ENCODE data around the gene PDCD1.
A peak's percentile ranks its signal among the peaks of the same experiment; 100 is the strongest.
"Not testable (repeated sequence)": the region's sequence is repeated elsewhere in the genome, so short reads cannot be mapped to it uniquely, and the experiment has no call there.

The PDCD1 gene

GRCh38 chr2:241858206-241859016 is at the start of gene PDCD1:
Gene PDCD1, minus strand, starts transcription at chr2:241858894. Its CDS starts 56 bp downstream, at chr2:241858838.
- no peak for DNase-seq

DNA sequence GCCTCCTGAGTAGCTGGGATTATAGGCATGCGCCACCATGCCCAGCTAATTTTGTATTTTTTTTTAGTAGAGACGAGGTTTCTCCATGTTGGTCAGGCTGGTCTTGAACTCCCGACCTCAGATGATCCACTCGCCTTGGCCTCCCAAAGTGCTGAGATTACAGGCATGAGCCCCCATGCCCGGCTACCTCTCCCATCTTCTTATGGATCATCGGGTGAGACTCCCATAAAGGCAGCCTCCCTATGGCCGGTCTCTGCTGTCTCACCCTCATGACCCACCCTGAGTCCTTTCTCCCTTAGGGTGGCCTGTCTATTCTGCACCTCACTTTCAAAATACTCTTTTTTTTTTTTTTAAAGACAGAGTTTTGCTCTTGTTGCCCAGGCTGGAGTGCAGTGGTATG is 49.1 kb upstream of the PDCD1 start:
- DNase-seq, result not testable (repeated sequence)

DNA sequence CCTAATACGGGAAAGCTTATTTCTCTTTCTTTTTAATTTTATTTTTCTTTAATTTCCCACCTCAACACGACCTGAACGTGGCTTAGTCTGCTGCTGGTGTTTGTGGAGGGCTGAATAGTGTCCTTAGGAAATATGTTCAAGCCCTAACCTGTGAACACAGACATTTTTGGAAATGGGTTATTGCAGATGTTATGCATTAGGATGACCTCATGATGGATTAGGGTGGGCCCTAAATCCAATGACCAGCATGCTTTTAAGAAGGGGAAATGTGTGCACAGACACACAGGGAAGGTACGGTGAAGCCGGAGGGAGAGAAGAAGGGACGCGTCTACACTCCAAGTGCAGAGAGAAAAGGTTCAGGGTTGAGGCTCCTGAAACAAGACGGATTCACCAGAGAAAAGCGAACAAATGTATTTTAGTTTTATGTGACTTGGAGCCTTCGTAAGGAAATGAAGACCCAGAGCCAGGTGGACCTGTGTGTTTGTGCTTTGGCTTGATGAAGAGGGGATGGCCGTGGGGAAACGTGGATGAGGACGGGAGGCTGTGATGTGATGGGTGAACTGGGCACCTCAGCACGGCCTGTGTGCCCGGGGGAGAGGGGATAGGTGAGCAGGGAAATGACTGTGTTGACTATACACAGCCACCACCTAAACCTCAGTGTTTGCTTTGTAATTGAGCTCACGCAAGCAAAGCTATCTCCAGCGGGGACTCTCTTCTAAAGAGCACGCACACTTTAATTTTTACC is 48.3 kb upstream of the PDCD1 start:
- no peak for DNase-seq

DNA sequence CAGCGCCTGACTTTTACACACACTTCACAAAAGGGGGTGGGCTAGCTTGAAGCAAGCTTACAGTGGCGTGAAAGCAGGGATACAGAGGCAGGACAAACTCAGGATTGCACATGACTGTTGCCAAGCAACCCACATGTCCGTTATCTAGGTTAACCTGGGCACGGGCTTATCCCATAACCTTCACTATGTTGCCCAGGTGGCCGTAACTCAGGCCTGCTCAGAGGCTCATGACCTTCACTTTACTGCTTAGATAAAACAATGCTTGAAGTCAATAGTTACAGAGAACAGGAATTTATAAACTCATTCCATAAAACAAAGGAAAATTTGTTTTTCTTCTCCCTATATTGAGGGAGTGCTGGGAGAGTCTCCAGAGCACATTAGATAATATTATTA is 47.7 kb upstream of the PDCD1 start:
- DNase-seq, result not testable (repeated sequence)

- no peak for DNase-seq
Measured at GRCh38 chr2:241905716-241906377, 47.2 kb upstream of the PDCD1 start.

DNA sequence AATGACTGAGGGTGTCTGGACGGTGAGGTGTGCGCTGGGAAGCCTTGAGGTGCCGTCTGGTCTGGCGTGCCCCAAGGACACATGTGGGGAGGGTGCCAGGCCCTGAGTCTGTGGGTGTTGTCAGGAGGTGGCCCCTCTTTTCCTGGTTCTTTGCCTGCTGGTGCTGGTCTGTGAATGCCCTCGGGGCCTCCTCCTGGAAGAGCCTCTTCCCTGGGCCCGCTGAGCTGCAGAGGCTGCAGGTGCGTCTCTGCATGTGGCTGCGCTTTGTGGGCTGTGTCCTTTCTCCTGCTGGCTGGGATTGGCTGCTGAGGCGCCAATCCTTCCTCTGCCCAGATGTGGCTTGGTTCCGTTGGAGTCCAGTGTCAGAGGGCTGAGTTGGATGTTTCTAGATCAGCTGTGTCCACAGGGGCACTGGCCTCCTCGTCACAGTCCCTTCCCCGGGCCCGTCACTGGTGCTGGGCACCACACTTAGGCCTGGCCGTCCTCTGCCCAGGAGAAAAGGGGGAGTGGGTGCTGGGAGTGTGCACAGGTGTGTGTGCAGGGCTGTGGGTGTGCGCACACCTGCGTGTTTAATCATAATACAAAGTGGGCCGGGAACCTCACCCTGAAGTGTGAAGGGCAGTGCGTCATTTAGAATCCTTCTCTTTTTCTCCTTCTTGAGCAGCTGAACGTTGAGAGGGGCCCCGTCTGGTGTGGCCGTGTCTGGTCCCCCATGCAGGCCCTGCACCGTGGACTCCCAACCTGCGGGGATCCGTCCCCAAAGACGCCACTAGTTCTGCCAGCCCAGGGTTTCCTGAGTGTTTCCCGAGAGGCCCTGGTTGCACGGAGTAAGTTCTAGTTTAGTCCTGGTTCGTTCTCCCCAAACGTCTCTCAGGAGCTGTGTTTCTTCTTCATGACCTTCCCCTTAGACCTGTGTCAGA is 46.4 kb upstream of the PDCD1 start:
- DNase-seq, result no peak

DNA sequence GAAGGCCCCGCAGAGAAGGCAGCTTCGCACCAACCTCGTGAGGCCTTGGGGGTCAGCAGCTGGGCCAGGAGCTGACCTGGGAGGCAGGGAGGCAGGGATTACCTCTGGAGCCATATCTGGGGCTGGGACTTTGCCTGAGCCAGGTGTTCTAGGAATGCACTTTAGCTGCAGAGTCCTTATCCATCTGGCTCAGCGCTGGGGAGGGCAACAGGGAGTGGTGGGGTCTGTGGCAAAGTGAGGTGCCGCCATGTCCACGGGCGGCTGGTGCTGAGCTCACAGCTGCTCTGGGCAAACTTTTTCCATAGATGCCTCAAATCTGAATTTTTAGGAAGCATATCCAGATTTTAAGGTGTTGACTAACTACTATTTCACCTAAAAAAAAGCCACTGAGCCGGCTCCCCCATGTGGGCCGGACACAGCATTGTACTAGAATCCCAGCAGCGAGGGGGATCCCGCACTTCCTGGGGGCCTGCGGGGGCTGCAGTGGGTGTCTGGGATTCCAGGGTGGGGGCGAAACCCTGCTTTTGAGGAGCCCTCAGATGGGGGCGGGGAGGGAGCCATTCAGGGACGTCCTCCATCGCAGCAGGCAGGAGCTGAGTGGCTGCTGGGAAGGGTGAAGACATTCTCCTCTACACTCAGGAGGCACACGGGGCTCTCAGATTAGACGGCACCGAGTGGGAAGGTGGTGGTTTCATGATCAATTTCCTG is 45.5 kb upstream of the PDCD1 start:
- DNase-seq, result no peak

GRCh38 chr2:241903121-241904010 is 44.7 kb upstream of the PDCD1 start:
- DNase-seq, result no peak

GRCh38 chr2:241902357-241902991 is 43.8 kb upstream of the PDCD1 start:
- no peak for DNase-seq

DNA sequence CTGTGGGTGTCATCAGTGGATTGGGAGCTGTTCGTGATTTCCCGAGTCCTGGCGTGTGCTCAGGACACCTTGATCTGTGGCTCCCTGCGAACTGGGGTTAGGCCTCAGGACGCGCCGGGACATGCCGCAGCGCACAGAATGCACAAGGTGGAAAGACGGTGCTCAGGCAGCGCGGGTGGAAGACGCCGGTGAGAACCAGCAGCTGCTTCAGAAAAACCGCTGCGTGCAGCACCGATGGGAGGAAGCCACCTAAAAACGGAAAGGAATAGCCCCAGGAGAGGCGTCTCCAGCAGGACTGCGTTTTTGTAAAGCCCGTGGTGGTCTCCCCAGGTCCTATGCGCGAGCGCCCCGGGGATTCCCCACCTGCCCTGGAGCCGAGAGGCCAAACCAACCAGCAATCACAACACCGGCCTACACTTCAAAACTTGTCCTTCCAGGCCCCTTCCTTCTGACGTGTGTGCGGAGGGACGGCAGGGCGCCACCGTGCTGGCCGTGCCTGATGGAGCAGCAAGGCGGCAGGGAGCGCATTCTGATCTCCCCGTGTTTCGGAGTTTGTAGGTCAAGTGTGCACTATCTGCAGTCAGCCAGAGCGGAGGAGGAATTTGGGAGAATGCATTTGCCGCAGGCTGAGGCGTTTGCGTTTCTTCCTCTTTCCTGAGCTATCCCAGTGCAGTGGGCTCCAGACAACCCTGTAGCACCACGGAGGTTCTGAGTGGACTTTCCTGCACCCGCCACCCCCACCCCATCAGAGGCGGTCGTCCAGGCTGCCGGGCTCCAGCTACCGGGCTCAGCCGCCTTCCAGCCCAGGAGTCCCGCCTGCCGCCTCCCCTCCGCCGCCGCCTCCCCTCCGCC is 43.0 kb upstream of the PDCD1 start:
- no peak for DNase-seq

DNA sequence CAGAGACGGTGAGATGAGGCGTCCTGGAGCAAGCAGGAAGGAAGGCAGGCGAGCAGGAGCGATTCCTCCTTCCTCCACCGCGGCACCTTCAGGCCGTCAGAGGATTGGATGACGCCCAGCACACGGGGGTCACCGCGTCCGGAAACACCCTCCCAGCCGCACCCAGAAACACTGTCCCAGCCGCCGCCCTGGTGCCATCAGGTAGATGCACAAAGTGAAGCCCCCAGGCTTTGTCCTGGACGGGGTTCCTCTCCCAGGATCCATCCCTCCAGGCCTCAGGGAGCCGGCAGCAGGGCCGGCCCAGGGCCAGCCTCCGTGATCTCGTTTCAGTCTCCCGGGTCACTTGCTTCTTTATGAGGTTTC is 42.3 kb upstream of the PDCD1 start:
- DNase-seq, result no peak

- DNase-seq, result peak; percentile 48
Measured at GRCh38 chr2:241900251-241901017, 41.7 kb upstream of the PDCD1 start.

DNA sequence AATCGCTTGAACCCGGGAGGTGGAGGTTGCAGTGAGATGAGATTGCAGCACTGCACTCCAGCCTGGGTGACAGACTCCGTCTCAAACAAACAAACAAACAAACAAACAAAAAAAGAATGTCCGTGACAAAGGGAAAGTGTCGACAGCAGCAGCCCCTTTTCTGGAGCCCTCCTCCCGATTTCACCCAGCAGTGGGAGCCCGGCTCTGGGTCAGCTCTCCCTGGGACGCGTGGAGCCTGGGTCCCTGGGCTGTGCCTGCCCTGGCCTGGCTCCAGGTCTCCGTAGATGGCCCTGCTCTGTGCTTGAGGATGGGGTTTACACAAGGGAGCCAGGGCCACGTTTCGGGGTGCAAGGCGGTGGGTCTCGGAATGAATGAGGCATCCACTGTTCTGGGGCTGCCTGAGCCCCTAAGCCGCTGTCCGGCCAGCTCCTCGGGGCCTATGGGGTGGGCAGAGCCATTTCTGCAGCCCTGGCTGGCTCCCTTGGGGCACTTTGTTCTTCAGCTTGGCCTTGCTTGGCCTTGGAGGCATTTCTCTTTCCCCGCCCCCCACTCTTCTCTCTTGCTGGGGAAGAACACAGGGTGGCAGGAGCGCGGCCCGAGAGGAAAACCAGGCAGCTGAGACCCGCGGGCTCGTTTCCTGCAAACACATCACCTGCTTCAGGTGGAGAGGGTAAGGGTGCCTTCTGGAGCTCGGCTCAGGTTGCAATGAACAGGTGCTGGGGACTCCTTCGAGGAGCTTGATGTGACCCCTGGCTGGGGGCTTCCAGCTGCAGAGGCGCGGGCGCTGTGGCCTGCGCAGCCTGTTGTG is 40.0 kb upstream of the PDCD1 start:
- no peak for DNase-seq

- DNase-seq, result no peak
Measured at GRCh38 chr2:241897231-241897916, 38.7 kb upstream of the PDCD1 start.

DNA sequence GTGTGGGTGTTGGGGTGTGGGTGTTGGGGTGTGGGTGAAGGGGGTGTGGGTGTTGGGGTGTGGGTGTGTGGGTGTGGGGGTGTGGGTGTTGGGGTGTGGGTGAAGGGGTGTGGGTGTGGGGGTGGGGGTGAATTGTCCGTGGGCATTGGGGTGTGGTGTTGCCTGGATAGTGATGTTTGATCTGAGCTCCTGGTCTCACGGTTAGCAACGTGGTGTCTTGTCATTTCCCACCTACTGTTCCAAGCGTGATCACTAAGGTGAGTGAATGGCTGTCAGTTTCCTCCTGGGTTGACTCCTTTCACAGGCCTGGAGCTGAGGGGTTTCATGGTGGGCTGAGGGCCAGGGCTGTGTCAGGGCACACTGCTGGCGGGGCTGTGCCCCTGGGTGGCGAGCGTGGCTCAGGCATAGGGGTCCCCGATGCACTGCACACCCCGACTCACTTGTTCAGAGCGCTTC is 38.1 kb upstream of the PDCD1 start:
- DNase-seq, result peak; percentile 46

- DNase-seq, result peak; percentile 61
Measured at GRCh38 chr2:241895712-241896641, 37.3 kb upstream of the PDCD1 start.
